Hematopoietic multipotent progenitor cell treated with erythropoietin and hydrocortisone succinate and interleukin-3 and kit ligand, for 4 days (in vitro differentiated cells): Measurements from ENCODE around the gene LAMA5.

ENCODE experiments used
- DNase-seq: peaks from one replicate; pipeline ENCODE4 v3.0.0-alpha.2; 2015

LAMA5 gene

GRCh38 chr20:62297449-62298227 lies 69.5 kb downstream of the LAMA5 start:
- DNase-seq, result no peak

GRCh38 chr20:62296724-62297448 lies 70.2 kb downstream of the LAMA5 start:
- no peak for DNase-seq

- no peak for DNase-seq
These were observed 72.6 kb downstream of the LAMA5 start for GRCh38 chr20:62294516-62294915.

- DNase-seq, result no peak
These were observed 73.2 kb downstream of the LAMA5 start for GRCh38 chr20:62293946-62294345.

- DNase-seq, result no peak
These were observed 73.9 kb downstream of the LAMA5 start for GRCh38 chr20:62293111-62293784.

GRCh38 chr20:62292108-62292507 lies 75.0 kb downstream of the LAMA5 start:
- no peak for DNase-seq

GRCh38 chr20:62291251-62292066 lies 75.7 kb downstream of the LAMA5 start:
- DNase-seq, result no peak

- DNase-seq, result no peak
These were observed 77.2 kb downstream of the LAMA5 start for GRCh38 chr20:62289898-62290297.

- DNase-seq, result no peak
These were observed 78.0 kb downstream of the LAMA5 start for GRCh38 chr20:62289131-62289530.

- no peak for DNase-seq
These were observed 78.5 kb downstream of the LAMA5 start for GRCh38 chr20:62288535-62289105.

GRCh38 chr20:62287759-62288534 lies 79.2 kb downstream of the LAMA5 start:
- DNase-seq, result no peak

GRCh38 chr20:62287129-62287528 lies 80.0 kb downstream of the LAMA5 start:
- DNase-seq, result no peak

- no peak for DNase-seq
These were observed 80.5 kb downstream of the LAMA5 start for GRCh38 chr20:62286493-62287064.

- DNase-seq, result no peak
These were observed 81.4 kb downstream of the LAMA5 start for GRCh38 chr20:62285722-62286121.

GRCh38 chr20:62285151-62285550 lies 82.0 kb downstream of the LAMA5 start:
- DNase-seq, result no peak

GRCh38 chr20:62284448-62284847 lies 82.7 kb downstream of the LAMA5 start:
- no peak for DNase-seq

- DNase-seq, result no peak
These were observed 84.1 kb downstream of the LAMA5 start for GRCh38 chr20:62282877-62283503.

GRCh38 chr20:62282103-62282502 lies 85.0 kb downstream of the LAMA5 start:
- no peak for DNase-seq

GRCh38 chr20:62281161-62281933 lies 85.8 kb downstream of the LAMA5 start:
- DNase-seq, result no peak

GRCh38 chr20:62280303-62280702 lies 86.8 kb downstream of the LAMA5 start:
- DNase-seq, result no peak
